MCF 10A (cell line): ENCODE measurements around the gene TPD52L1. TPM values are rescaled to one million over a fixed set of nuclear protein-coding genes. Genes with fewer than 3 reads are reported as not detected.
"Not testable (repeated sequence)": the region's sequence is repeated elsewhere in the genome, so short reads cannot be mapped to it uniquely, and the experiment has no call there.

Experiments
- BruUV-seq: library from RNA; stranded (reverse); fragments of 400-500 nt; replicated peaks from 2 replicates; lab custom pipeline; 2021; lab: Mats Ljungman, UMichigan
- CTCF ChIA-PET: fragments of 300-600 bp; sonication (Branson Sonifier 250); formaldehyde crosslinking; extraction: SDS; loops from one replicate; lab custom pipeline; 2021; ENCODE audit warnings: antibody characterized with exemption, inconsistent platforms; lab: Yijun Ruan, JAX
- POLR2A ChIA-PET: fragments of 300-600, 350-650 bp; sonication (Branson Sonifier 250); formaldehyde crosslinking; extraction: SDS; loops from one replicate; lab custom pipeline; 2020; ENCODE audit warnings: antibody characterized with exemption, inconsistent platforms; lab: Yijun Ruan, JAX
- DNase-seq: peaks from one replicate; pipeline ENCODE4 v3.0.0-alpha.2; 2018; ENCODE audit not compliant: unreplicated experiment
- H3K27ac Mint-ChIP-seq: one replicate; pipeline ENCODE4 v1.8.0; 2022; ENCODE audit warnings: mild to moderate bottlenecking, low read depth, mixed read lengths; ENCODE audit not compliant: unreplicated experiment
- H3K27me3 Mint-ChIP-seq: one replicate; pipeline ENCODE4 v1.8.0; 2022; ENCODE audit warnings: mixed read lengths; ENCODE audit not compliant: insufficient read depth, unreplicated experiment
- H3K36me3 Mint-ChIP-seq: one replicate; pipeline ENCODE4 v1.8.0; 2022; ENCODE audit warnings: mild to moderate bottlenecking, moderate library complexity, mixed read lengths; ENCODE audit not compliant: insufficient read depth, unreplicated experiment
- H3K4me1 Mint-ChIP-seq: one replicate; pipeline ENCODE4 v1.8.0; 2022; ENCODE audit warnings: mixed read lengths; ENCODE audit not compliant: insufficient read depth, unreplicated experiment
- H3K4me3 Mint-ChIP-seq: one replicate; pipeline ENCODE4 v1.8.0; 2022; ENCODE audit warnings: mild to moderate bottlenecking, moderate library complexity, mixed read lengths; ENCODE audit not compliant: unreplicated experiment
- H3K9me3 Mint-ChIP-seq: one replicate; pipeline ENCODE4 v1.8.0; 2022; ENCODE audit warnings: mixed read lengths; ENCODE audit not compliant: unreplicated experiment
- intact Hi-C: fragments of 100-400 bp; cut with micrococcal nuclease; formaldehyde crosslinking; loops from 2 replicates; pipeline ENCODE4 v1.14.1; 2022
- total RNA-seq: library from RNA; stranded (reverse); gene quantifications from 2 replicates; pipeline ENCODE4 v1.2.3, GENCODE V29; 2022
- TF ChIP-seq, protein P1 (sequence below): fragments of 200-600 bp; IDR thresholded peaks from one replicate; pipeline ENCODE4 v1.8.0; 2022; ENCODE audit warnings: antibody characterized with exemption, mild to moderate bottlenecking; ENCODE audit not compliant: unreplicated experiment

TPD52L1 gene
- total RNA-seq, 1 experiment from 2014 or later: 69.5 TPM

DNA sequence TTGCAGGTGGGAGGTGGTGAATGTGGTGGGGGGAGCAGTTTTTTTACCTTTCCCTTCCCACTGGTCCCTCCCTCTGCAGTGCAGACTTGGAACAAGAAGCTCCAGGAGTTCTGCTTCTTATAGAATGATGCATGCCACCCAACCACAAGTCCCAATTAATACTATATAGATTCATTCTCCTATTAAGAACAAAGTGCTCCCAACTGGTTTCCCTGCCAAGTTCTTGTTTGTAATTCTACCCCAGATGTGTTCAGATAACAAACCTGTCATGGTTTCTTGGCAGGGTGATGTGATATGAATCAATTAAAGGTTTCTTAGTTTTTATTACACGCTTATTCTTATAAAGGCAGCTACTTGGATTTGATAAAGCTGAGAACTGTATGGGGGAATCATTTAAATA, 124.3 kb downstream of the TPD52L1 start:
- Mint-ChIP-seq H3K9me3 (peaks cover 15% of the 10 kb centered on the region), H3K4me3 (no peak overlapping the region), H3K4me1 (peaks cover 29% of the 10 kb centered on the region), H3K27me3 (no peaks in the 10 kb centered on the region), H3K27ac (peak overlapping the region; percentile 41), H3K36me3 (peaks cover 59% of the 10 kb centered on the region)
- TF ChIP-seq, protein P1, sequence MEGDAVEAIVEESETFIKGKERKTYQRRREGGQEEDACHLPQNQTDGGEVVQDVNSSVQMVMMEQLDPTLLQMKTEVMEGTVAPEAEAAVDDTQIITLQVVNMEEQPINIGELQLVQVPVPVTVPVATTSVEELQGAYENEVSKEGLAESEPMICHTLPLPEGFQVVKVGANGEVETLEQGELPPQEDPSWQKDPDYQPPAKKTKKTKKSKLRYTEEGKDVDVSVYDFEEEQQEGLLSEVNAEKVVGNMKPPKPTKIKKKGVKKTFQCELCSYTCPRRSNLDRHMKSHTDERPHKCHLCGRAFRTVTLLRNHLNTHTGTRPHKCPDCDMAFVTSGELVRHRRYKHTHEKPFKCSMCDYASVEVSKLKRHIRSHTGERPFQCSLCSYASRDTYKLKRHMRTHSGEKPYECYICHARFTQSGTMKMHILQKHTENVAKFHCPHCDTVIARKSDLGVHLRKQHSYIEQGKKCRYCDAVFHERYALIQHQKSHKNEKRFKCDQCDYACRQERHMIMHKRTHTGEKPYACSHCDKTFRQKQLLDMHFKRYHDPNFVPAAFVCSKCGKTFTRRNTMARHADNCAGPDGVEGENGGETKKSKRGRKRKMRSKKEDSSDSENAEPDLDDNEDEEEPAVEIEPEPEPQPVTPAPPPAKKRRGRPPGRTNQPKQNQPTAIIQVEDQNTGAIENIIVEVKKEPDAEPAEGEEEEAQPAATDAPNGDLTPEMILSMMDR: no peak
- DNase-seq: no peak
- ChIA-PET CTCF (interaction anchor here (2.0 kb wide), 1 partner anchor 124 kb away, joined by 9 read pairs; the partner anchor contains the start of gene TPD52L1), POLR2A (interaction anchor here (0.8 kb wide), 1 partner anchor 14 kb away, joined by 3 read pairs; no protein-coding TSS in a partner anchor)
- intact Hi-C loops: no loop called here
- BruUV-seq: no TSS peak

DNA sequence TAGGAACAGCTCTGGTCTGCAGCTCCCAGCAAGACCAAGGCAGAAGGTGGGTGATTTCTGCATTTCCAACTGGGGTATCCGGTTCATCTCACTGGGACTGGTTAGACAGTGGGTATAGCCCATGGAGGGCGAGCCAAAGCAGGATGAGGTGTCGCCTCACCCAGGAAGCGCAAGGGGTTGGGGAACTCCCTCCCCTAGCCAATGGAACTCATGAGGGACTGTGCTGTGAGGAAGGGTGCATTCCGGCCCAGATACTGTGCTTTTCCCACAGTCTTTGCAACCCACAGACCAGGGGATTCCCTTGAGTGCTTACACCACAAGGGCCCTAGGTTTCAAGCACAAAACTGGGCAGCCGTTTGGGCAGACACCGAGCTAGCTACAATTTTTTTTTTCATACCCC, 126.4 kb downstream of the TPD52L1 start:
- POLR2A ChIA-PET: interaction anchor here (0.9 to 1.0 kb wide), 3 partner anchors 13 to 125 kb away, joined by 3 to 5 read pairs (median 4); no protein-coding TSS in a partner anchor
- DNase-seq: no peak
- TF ChIP-seq, protein P1: no peak
- Mint-ChIP-seq H3K27ac (no peak overlapping the region), H3K36me3 (peaks cover 73% of the 10 kb centered on the region), H3K27me3 (no peaks in the 10 kb centered on the region), H3K9me3 (peaks cover 17% of the 10 kb centered on the region), H3K4me1 (peaks cover 14% of the 10 kb centered on the region), H3K4me3 (no peak overlapping the region)
- BruUV-seq: no TSS peak
- intact Hi-C loops: no loop called here
- CTCF ChIA-PET: interaction anchor here (0.6 to 1.3 kb wide), 7 partner anchors 13 to 165 kb away, joined by 3 to 6 read pairs (median 4); partner anchors contain the start of gene TPD52L1

DNA sequence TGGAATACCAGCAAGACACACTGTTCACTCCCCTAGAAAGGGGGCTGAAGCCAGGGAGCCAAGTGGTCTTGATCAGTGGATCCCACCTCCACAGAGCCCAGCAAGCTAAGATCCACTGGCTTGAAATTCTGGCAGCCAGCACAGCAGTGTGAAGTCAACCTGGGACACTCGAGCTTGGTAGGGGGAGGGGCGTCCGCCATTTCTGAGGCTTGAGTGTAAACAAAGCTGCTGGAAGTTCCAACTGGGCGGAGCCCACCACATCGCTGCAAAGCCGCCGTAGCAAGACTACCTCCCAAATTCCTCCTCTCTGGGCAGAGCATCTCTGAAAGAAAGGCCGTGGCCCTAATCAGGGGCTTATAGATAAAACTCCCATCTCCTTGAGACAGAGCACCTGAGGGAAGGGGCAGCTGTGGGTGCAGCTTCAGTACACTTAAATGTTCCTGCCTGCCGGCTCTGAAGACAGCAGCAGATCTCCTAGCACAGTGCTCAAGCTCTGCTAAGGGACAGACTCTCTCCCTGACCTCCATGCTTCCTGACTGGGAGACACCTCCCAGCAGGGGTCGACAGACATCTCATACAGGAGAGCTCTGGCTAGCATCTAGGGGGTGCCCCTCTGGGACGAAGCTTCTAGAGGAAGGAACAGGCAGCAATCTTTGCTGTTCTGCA, 126.9 kb downstream of the TPD52L1 start:
- H3K4me3 Mint-ChIP-seq, H3K27ac Mint-ChIP-seq: not testable (repeated sequence)

DNA sequence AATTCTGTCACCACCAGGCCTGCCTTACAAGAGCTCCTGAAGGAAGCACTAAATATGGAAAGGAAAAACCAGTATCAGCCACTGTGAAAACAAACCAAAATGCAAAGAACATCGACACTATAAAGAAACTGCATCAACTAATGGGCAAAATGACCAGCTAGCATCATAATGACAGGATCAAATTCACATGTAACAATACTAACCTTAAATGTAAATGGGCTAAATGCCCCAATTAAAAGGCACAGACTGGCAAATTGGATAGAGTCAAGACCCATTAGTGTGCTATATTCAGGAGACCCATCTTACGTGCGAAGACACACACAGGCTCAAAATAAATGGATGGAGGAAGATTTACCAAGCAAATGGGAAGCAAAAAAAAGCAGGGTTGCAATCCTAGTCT, 128.9 kb downstream of the TPD52L1 start:
- DNase-seq, H3K4me3 Mint-ChIP-seq, H3K27me3 Mint-ChIP-seq, intact Hi-C loops, BruUV-seq, H3K27ac Mint-ChIP-seq: not testable (repeated sequence)
- CTCF ChIA-PET: interaction anchor here (0.6 kb wide), 1 partner anchor 318 kb away, joined by 4 read pairs; no protein-coding TSS in a partner anchor
- POLR2A ChIA-PET: interaction anchor here (0.6 kb wide), 1 partner anchor 326 kb away, joined by 3 read pairs; no protein-coding TSS in a partner anchor
- Mint-ChIP-seq H3K36me3 (peaks cover 87% of the 10 kb centered on the region), H3K4me1 (peaks cover 11% of the 10 kb centered on the region), H3K9me3 (peaks cover 25% of the 10 kb centered on the region)

More for the DNA sequence above, 126.9 kb downstream of the TPD52L1 start:
- CTCF ChIA-PET: interaction anchor here (0.6 to 1.2 kb wide), 10 partner anchors 12 to 694 kb away, joined by 3 to 5 read pairs (median 4); no protein-coding TSS in a partner anchor
- BruUV-seq, intact Hi-C loops, POLR2A ChIA-PET, DNase-seq, H3K27me3 Mint-ChIP-seq: not testable (repeated sequence)
- H3K4me1 Mint-ChIP-seq: peaks cover 11% of the 10 kb centered on the region
- peaks cover 22% of the 10 kb centered on the region for H3K9me3 Mint-ChIP-seq
- peaks cover 78% of the 10 kb centered on the region for H3K36me3 Mint-ChIP-seq

DNA sequence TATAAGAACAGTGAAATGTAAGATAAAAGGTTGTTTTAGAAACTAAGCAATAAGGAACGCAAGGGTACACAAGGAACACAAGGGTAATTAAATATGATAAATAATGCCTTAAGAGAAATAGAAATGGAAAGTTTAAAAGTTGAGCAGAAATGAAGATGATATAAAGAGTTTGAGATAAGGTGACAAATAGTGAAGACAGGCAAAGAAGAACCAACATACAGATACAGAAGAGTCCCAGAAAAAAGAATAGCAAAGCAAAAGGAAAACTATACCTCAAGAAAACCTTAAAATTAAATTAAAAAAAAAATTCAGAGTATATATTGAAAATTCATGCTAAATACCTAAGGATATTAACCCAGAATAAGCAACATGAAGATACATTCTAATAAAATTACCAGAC, 131.8 kb downstream of the TPD52L1 start:
- Mint-ChIP-seq H3K4me1 (no peaks in the 10 kb centered on the region), H3K36me3 (peaks cover 82% of the 10 kb centered on the region), H3K4me3 (no peak overlapping the region), H3K9me3 (peaks cover 25% of the 10 kb centered on the region), H3K27ac (no peak overlapping the region), H3K27me3 (no peaks in the 10 kb centered on the region)
- CTCF ChIA-PET: no interaction called here
- TF ChIP-seq, protein P1: no peak
- no TSS peak for BruUV-seq
- intact Hi-C loops: no loop called here
- POLR2A ChIA-PET: no interaction called here
- no peak for DNase-seq
